H1 (cell line): ENCODE results near the gene BLTP3B. TPM values are rescaled to one million over a fixed set of nuclear protein-coding genes. Genes with fewer than 3 reads are reported as not detected.

Source experiments
- CTCF ChIA-PET: fragments of 300-600 bp; sonication (Branson Sonifier 250); formaldehyde crosslinking; loops from one replicate; lab custom pipeline; 2021; ENCODE audit not compliant: partially characterized antibody; lab: Charles Lee
- POLR2A ChIA-PET: fragments of 300-600 bp; sonication (Branson Sonifier 250); formaldehyde crosslinking; loops from one replicate; lab custom pipeline; 2021; ENCODE audit warnings: inconsistent platforms; ENCODE audit not compliant: partially characterized antibody; lab: Charles Lee
- DNase-seq, 2 experiments: peaks; one replicate each; pipeline versions ENCODE4 v3.0.0 to v3.0.0-alpha.2; 2010 to 2022; ENCODE audit warnings: low spot score in 2 of 2, low read depth in 1 of 2, mixed read lengths in 1 of 2
- FAIRE-seq: peaks from 2 replicates; lab custom pipeline; 2011; peaks lifted over from hg19 to GRCh38; lab: Jason Lieb, UNC
- H2AFZ ChIP-seq: 2 replicates; pipeline ENCODE4 v1.8.1; 2012; ENCODE audit warnings: low read length, inconsistent platforms
- H2AK5ac ChIP-seq: 2 replicates; pipeline ENCODE4 v1.6.1; 2013; ENCODE audit warnings: low read depth, low read length
- H2BK120ac ChIP-seq: replicated peaks from 2 replicates; pipeline ENCODE3; 2013; ENCODE audit warnings: low read depth, low read length, inconsistent platforms
- H2BK12ac ChIP-seq: 2 replicates; pipeline ENCODE4 v1.6.1; 2013; ENCODE audit warnings: low read depth, low read length
- H2BK15ac ChIP-seq: 2 replicates; pipeline ENCODE4 v1.6.1; 2013; ENCODE audit warnings: low read length
- H2BK20ac ChIP-seq: 2 replicates; pipeline ENCODE4 v1.6.1; 2013; ENCODE audit warnings: low read length
- H2BK5ac ChIP-seq: 2 replicates; pipeline ENCODE4 v1.6.1; 2013; ENCODE audit warnings: low read depth, low read length
- H3K14ac ChIP-seq: 2 replicates; pipeline ENCODE4 v1.6.1; 2013; ENCODE audit warnings: inconsistent platforms; ENCODE audit not compliant: insufficient read length
- H3K18ac ChIP-seq: 2 replicates; pipeline ENCODE4 v1.6.1; 2013; ENCODE audit warnings: low read length; ENCODE audit errors: extremely low read depth
- H3K23ac ChIP-seq: 2 replicates; pipeline ENCODE4 v1.6.1; 2013; ENCODE audit warnings: inconsistent platforms; ENCODE audit not compliant: insufficient read length
- H3K23me2 ChIP-seq: 2 replicates; pipeline ENCODE4 v1.6.1; 2013; ENCODE audit warnings: low read depth, low read length
- H3K27ac ChIP-seq: 2 replicates; pipeline ENCODE4 v1.6.1; 2011; ENCODE audit warnings: low read depth, low read length, inconsistent platforms
- H3K27me3 ChIP-seq, 4 experiments: replicated peaks in 1 of 4; 1 replicate in 1 of 4; 2 replicates in 3 of 4; pipeline versions ENCODE4 v1.6.1 to v1.8.1; 2011 to 2013; ENCODE audit warnings: low read length in 3 of 4, mild to moderate bottlenecking in 3 of 4, inconsistent platforms in 2 of 4, mixed read lengths in 2 of 4, moderate library complexity in 1 of 4; ENCODE audit not compliant: control insufficient read depth in 3 of 4, insufficient read depth in 3 of 4; ENCODE audit errors: extremely low read depth in 1 of 4
- H3K36me3 ChIP-seq, 4 experiments: 2 replicates each; pipeline versions ENCODE4 v1.6.1 to v1.8.1; 2011 to 2013; ENCODE audit warnings: mild to moderate bottlenecking in 4 of 4, low read length in 3 of 4, moderate library complexity in 2 of 4, control low read depth in 1 of 4, inconsistent platforms in 1 of 4; ENCODE audit not compliant: insufficient read depth in 4 of 4, control insufficient read depth in 2 of 4
- H3K4ac ChIP-seq: replicated peaks from 2 replicates; pipeline ENCODE3; 2013; ENCODE audit warnings: low read length, low read depth, mixed read lengths, inconsistent platforms; ENCODE audit not compliant: insufficient read length
- H3K4me1 ChIP-seq, 4 experiments: replicated peaks in 1 of 4; 1 replicate in 1 of 4; 2 replicates in 3 of 4; pipeline versions ENCODE4 v1.6.1 to v1.8.1; 2011 to 2013; ENCODE audit warnings: low read length in 3 of 4, inconsistent platforms in 2 of 4, mixed read lengths in 1 of 4; ENCODE audit not compliant: insufficient read depth in 4 of 4, control insufficient read depth in 3 of 4
- H3K4me2 ChIP-seq, 2 experiments: 2 replicates each; pipeline versions ENCODE4 v1.6.1 to v1.8.1; 2011 to 2013; ENCODE audit warnings: low read depth in 2 of 2, low read length in 2 of 2, control low read depth in 1 of 2, inconsistent platforms in 1 of 2, mild to moderate bottlenecking in 1 of 2; ENCODE audit not compliant: insufficient read depth in 1 of 2
- H3K4me3 ChIP-seq, 4 experiments: fragments of 200-600, 300-600 bp in 1 of 4; sonication (generic), shearing (Covaris generic), sonication (Bioruptor Twin) in 1 of 4; 2 replicates each; pipeline versions ENCODE4 v1.5.1 to v1.8.1; 2011 to 2016; ENCODE audit warnings: low read length in 4 of 4, low read depth in 3 of 4, control low read depth in 2 of 4, inconsistent platforms in 2 of 4, mild to moderate bottlenecking in 2 of 4, mixed read lengths in 1 of 4, moderate library complexity in 1 of 4; ENCODE audit not compliant: insufficient read depth in 2 of 4; ENCODE audit errors: extremely low read depth in 1 of 4
- H3K56ac ChIP-seq: replicated peaks from 2 replicates; pipeline ENCODE3; 2013; ENCODE audit warnings: low read depth, mild to moderate bottlenecking, mixed read lengths, low read length, inconsistent platforms; ENCODE audit not compliant: insufficient read length
- H3K79me1 ChIP-seq: 2 replicates; pipeline ENCODE4 v1.6.1; 2013; ENCODE audit warnings: low read depth, low read length, control low read depth
- H3K79me2 ChIP-seq, 2 experiments: 2 replicates each; pipeline versions ENCODE4 v1.6.1 to v1.8.1; 2012 to 2013; ENCODE audit warnings: low read length in 2 of 2, mild to moderate bottlenecking in 2 of 2, inconsistent platforms in 1 of 2; ENCODE audit not compliant: insufficient read depth in 2 of 2, control insufficient read depth in 1 of 2
- H3K9ac ChIP-seq, 4 experiments: replicated peaks in 1 of 4; 1 replicate in 1 of 4; 2 replicates in 3 of 4; pipeline versions ENCODE4 v1.6.1 to v1.8.1; 2011 to 2013; ENCODE audit warnings: low read depth in 3 of 4, low read length in 3 of 4, control low read depth in 2 of 4, mild to moderate bottlenecking in 2 of 4, moderate library complexity in 2 of 4, inconsistent platforms in 1 of 4; ENCODE audit errors: extremely low read depth in 1 of 4
- H3K9me3 ChIP-seq, 2 experiments: 2 replicates each; pipeline versions ENCODE4 v1.6.1 to v1.8.1; 2012 to 2013; ENCODE audit warnings: mild to moderate bottlenecking in 2 of 2, moderate library complexity in 2 of 2, control low read depth in 1 of 2, inconsistent platforms in 1 of 2, low read depth in 1 of 2, low read length in 1 of 2, mixed read lengths in 1 of 2; ENCODE audit not compliant: insufficient read depth in 2 of 2
- H4K20me1 ChIP-seq, 2 experiments: replicated peaks in 1 of 2; 2 replicates each; pipeline versions ENCODE3 to v1.8.1; 2011 to 2013; ENCODE audit warnings: inconsistent platforms in 2 of 2, low read length in 2 of 2, mild to moderate bottlenecking in 1 of 2; ENCODE audit not compliant: insufficient read depth in 2 of 2, control insufficient read depth in 1 of 2
- H4K5ac ChIP-seq: 2 replicates; pipeline ENCODE4 v1.6.1; 2013; ENCODE audit warnings: low read length, low read depth, mixed read lengths, inconsistent platforms; ENCODE audit not compliant: insufficient read length
- H4K8ac ChIP-seq: 2 replicates; pipeline ENCODE4 v1.8.0; 2013; ENCODE audit warnings: mild to moderate bottlenecking, moderate library complexity, low read length, inconsistent platforms; ENCODE audit not compliant: insufficient read depth; ENCODE audit errors: extremely low read depth
- H4K91ac ChIP-seq: replicated peaks from 2 replicates; pipeline ENCODE3; 2013; ENCODE audit warnings: low read length, mixed read lengths, inconsistent platforms; ENCODE audit not compliant: insufficient read length
- ASH2L ChIP-seq: fragments of 200-600, 300-600 bp; sonication (generic); IDR thresholded peaks from one replicate; pipeline ENCODE4 v1.7.1; 2017; ENCODE audit warnings: low read length
- EGR1 ChIP-seq: IDR thresholded peaks from 2 replicates; pipeline ENCODE4 v1.6.1; 2011; ENCODE audit warnings: low read depth, low read length, borderline replicate concordance
- JUND ChIP-seq: IDR thresholded peaks from 2 replicates; pipeline ENCODE4 v1.6.1; 2011; ENCODE audit warnings: mild to moderate bottlenecking, improper control_type of control experiment, low read length
- KDM1A ChIP-seq: fragments of 200-600, 300-600 bp; sonication (generic); IDR thresholded peaks from 2 replicates; pipeline ENCODE4 v1.7.1; 2016; ENCODE audit warnings: mild to moderate bottlenecking, low read length, borderline replicate concordance
- KDM4A ChIP-seq: IDR thresholded peaks from one replicate; pipeline ENCODE4 v1.7.1; 2012; ENCODE audit warnings: low read depth, mild to moderate bottlenecking, moderate library complexity, low read length, inconsistent platforms; ENCODE audit not compliant: severe bottlenecking
- MAFK ChIP-seq: IDR thresholded peaks from 2 replicates; pipeline ENCODE4 v1.6.1; 2012; ENCODE audit warnings: low read depth, mild to moderate bottlenecking, improper control_type of control experiment, low read length
- POU5F1 ChIP-seq: IDR thresholded peaks from 2 replicates; pipeline ENCODE4 v1.6.1; 2011; ENCODE audit warnings: low read depth, mild to moderate bottlenecking, low read length, moderate library complexity
- RAD21 ChIP-seq, 2 experiments: IDR thresholded peaks in 1 of 2; conservative IDR thresholded peaks in 1 of 2; 2 replicates each; pipeline ENCODE4 v1.6.1; 2011; ENCODE audit warnings: low read depth in 2 of 2, low read length in 2 of 2, improper control_type of control experiment in 1 of 2, inconsistent platforms in 1 of 2, mild to moderate bottlenecking in 1 of 2, moderate library complexity in 1 of 2
- SP4 ChIP-seq: IDR thresholded peaks from 2 replicates; pipeline ENCODE4 v1.6.1; 2012; ENCODE audit warnings: low read length, inconsistent platforms
- TAF7 ChIP-seq: optimal IDR thresholded peaks from 2 replicates; pipeline ENCODE3; 2011; ENCODE audit warnings: low read depth, mild to moderate bottlenecking, inconsistent platforms, low read length, moderate library complexity, borderline replicate concordance
- polyA plus RNA-seq, 7 experiments: library from polyadenylated mRNA; depleted of rRNA in 3 of 7; stranded (reverse) in 5 of 7; unstranded in 2 of 7; fragments of >200 nt in 5 of 7; fragments of 200-250 nt in 2 of 7; gene quantifications; 1 replicate in 5 of 7; 2 replicates in 1 of 7; 4 replicates in 1 of 7; pipeline versions ENCODE4 v1.2.1 to v1.2.3, GENCODE V29; 2011 to 2013; ENCODE audit warnings: missing spikeins in 2 of 7, mixed read lengths in 2 of 7
- total RNA-seq: library from RNA; stranded (reverse); fragmentation: NEBNext Ultra II Directional; extraction: Animal tissue kit (Norgen Biotek cat#: 25700); gene quantifications from 2 replicates; pipeline ENCODE4 v1.2.1, GENCODE V29; 2021
- TF ChIP-seq, protein P1 (sequence below): IDR thresholded peaks from 2 replicates; pipeline ENCODE4 v1.6.1; 2011; ENCODE audit warnings: low read depth, mild to moderate bottlenecking, low read length; ENCODE audit not compliant: insufficient read depth

BLTP3B gene
- total and polyA plus RNA-seq, 2 of the 8 experiments (the other 6 are each of a cell fraction or from before 2014, with no cell fraction given) = 7.0 to 28.6 TPM

DNA sequence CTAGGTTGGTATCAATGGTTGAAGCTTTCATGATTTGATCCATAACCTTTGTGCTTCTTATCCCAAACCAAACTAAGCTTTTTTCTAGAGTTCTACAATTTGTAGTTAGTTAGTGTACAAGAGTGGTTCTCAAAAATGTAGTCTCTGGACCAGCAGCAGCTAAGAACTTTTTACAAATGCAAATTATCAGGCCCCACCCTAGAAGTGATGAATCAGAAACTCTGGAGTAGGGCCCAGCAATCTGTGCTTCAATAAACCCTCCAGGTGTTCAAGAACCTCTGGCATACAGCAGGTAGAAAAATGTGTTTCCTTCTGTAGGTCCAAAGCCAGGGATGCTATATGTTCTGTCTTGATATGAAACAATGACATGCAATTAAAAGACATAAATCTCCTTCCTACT lies 31.8 kb upstream of the BLTP3B start:
- Histone ChIP-seq H2BK12ac (no peak overlapping the region), H3K4me3 (no peak overlapping the region), H3K14ac (no peak overlapping the region), H3K79me1 (no peaks in the 10 kb centered on the region), H3K23ac (no peak overlapping the region), H2BK15ac (no peak overlapping the region), H3K4ac (no peak overlapping the region), H2BK20ac (no peak overlapping the region), H3K4me1 (no peaks in the 10 kb centered on the region), H3K23me2 (no peaks in the 10 kb centered on the region), H3K18ac (no peak overlapping the region), H2BK120ac (no peak overlapping the region), H4K5ac (no peak overlapping the region), H2AK5ac (no peak overlapping the region), H2BK5ac (no peak overlapping the region), H4K20me1 (no peaks in the 10 kb centered on the region), H3K27ac (no peak overlapping the region), H3K27me3 (no peaks in the 10 kb centered on the region), H3K9me3 (no peaks in the 10 kb centered on the region), H4K91ac (no peak overlapping the region), H3K4me2 (no peak overlapping the region), H3K36me3 (peaks cover 0 to 12% (median 0%) of the 10 kb centered on the region in 4 experiments; a peak in 3 of 8 replicates), H3K79me2 (no peaks in the 10 kb centered on the region), H3K56ac (no peak overlapping the region), H4K8ac (no peak overlapping the region), H3K9ac (no peak overlapping the region), H2AFZ (no peak overlapping the region)
- no peak for FAIRE-seq
- CTCF ChIA-PET = interaction anchor here (0.9 to 7.6 kb wide), 3 partner anchors 10 to 20 kb away, joined by 3 to 41 read pairs (median 10); no protein-coding TSS in a partner anchor
- DNase-seq = no peak
- TF ChIP-seq, protein P1, sequence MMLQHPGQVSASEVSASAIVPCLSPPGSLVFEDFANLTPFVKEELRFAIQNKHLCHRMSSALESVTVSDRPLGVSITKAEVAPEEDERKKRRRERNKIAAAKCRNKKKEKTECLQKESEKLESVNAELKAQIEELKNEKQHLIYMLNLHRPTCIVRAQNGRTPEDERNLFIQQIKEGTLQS = no peak
- TF ChIP-seq SP4 (no peak), POU5F1 (no peak), TAF7 (no peak), KDM1A (no peak), KDM4A (no peak), EGR1 (no peak), RAD21 (IDR thresholded peaks at IDR 0.05 in 1 of 2, conservative IDR thresholded peaks at IDR 0.05 in 1 of 2; ENCODE audit: low read depth in 2 of 2, low read length in 2 of 2) (no peak), ASH2L (no peak), MAFK (no peak), JUND (no peak)
- POLR2A ChIA-PET = interaction anchor here (2.3 kb wide), 1 partner anchor 10 kb away, joined by 9 read pairs; no protein-coding TSS in a partner anchor
